ENCODE results near the gene KCNT2. TPM values are rescaled to one million over a fixed set of nuclear protein-coding genes. Genes with fewer than 3 reads are reported as not detected.

The KCNT2 gene
- total RNA-seq, 5 donors from 2014 or later (not counting 1 experiment from before 2014, with no cell fraction given), result 0.07 TPM; not detected in 4

DNA sequence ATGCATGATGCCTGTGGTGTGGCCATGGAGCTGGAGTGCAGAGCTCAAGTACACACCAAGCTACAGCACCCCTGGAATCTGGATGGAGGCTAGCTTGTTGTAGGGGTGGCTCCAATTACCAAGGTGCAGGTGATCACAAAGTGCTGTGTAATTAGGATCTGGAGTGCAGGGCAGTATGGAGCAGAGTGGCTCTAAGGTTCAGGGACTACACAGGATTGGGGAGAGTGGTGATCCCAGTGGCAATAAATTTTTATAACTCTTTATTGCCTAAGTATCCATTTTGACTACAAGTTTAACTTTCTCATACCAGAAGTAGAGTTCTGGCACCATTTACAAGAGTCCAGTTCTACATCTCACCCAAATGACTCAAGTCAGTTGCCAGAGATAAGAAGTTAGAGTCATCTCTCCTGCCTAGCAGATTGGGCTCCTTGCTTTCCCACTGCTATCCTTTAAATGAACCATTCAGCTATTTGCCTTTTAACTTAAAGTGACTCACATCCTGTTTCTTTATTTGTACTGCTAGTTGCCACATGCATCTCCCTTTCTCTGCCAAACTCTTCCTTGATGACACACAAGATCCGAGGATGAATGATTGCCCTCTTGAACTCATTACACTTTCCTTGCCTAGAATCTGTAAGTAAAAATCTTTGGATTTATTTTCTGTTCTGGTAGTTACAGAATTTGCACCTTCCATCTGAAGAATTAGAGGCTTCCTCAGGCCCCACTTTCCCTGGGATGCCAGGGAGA is 427.2 kb downstream of the KCNT2 start:
- H3K27ac Mint-ChIP-seq, result no peak overlapping the region
- Histone ChIP-seq H3K4me3 (ENCODE audit: control insufficient read depth in 1 of 2, extremely low read depth in 1 of 2, low read length in 1 of 2) (no peak overlapping the region), H3K27ac (ENCODE audit: low read length) (no peak overlapping the region), H3K9me3 (no peaks in the 10 kb centered on the region), H3K36me3 (ENCODE audit: control insufficient read depth in 2 of 2, extremely low read depth in 1 of 2, insufficient read depth in 1 of 2, low read length in 1 of 2) (no peaks in the 10 kb centered on the region), H3K4me1 (ENCODE audit: control insufficient read depth in 1 of 2, extremely low read depth in 1 of 2, insufficient read depth in 2 of 2, low read length in 2 of 2) (no peaks in the 10 kb centered on the region), H3K27me3 (replicated peaks in 1 of 2; ENCODE audit: control insufficient read depth in 2 of 2, extremely low read depth in 1 of 2, insufficient read depth in 2 of 2, low read length in 1 of 2) (no peaks in the 10 kb centered on the region)
- no CpG with 5 or more reads among the region's 1 CpG for WGBS (ENCODE audit: insufficient coverage)
- H3K9me3 Mint-ChIP-seq, result peaks cover 0 to 7% (median 0%) of the 10 kb centered on the region in 3 donors
- DNase-seq (no peak), ATAC-seq (replicated peaks in 1 of 4) (no peak)
- CTCF ChIA-PET, result no interaction called here
- H3K27me3 Mint-ChIP-seq, result no peaks in the 10 kb centered on the region
- POLR2A ChIA-PET, result interaction anchor here in 1 of 2 donors (0.6 kb wide), 1 partner anchor 541 kb away, joined by 3 read pairs; no protein-coding TSS in a partner anchor
- no peaks in the 10 kb centered on the region for H3K36me3 Mint-ChIP-seq
- H3K4me1 Mint-ChIP-seq, result no peaks in the 10 kb centered on the region
- H3K4me3 Mint-ChIP-seq, result no peak overlapping the region

DNA sequence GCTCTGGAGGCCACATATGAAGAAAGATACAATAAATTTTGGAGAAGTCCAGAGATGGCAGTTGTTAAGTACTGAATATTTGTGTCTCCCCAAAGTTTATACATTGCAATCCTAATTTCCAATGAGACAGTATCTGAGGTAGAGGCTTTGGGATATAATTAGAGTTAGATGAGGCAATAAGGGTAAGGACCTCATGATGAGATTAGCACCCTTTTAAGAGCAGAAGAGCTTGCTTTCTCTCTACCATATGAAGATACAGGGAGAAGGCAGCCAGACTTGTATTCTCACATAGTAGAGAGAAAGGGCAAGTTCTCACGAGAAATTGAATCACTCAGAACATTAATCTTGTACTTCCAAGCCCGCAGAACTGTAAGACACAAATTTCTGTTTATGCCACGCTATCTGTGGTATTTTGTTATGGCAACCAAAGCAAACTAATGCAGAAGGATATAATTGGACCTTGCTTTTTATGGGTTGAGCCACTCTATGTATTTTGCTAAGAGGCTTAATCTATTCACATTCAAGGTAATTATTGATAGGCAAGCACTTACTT is 430.1 kb downstream of the KCNT2 start:
- DNase-seq, result no peak
- no CpG with 5 or more reads among the region's 3 CpGs for WGBS (ENCODE audit: insufficient coverage)
- no peaks in the 10 kb centered on the region for H3K27me3 Mint-ChIP-seq
- peaks cover 0 to 5% (median 0%) of the 10 kb centered on the region in 3 donors for H3K9me3 Mint-ChIP-seq
- no peaks in the 10 kb centered on the region for H3K9me3 ChIP-seq
- POLR2A ChIA-PET, result no interaction called here
- H3K27me3 ChIP-seq (replicated peaks in 1 of 2; ENCODE audit: control insufficient read depth in 2 of 2, extremely low read depth in 1 of 2, insufficient read depth in 2 of 2, low read length in 1 of 2), result no peaks in the 10 kb centered on the region
- no peaks in the 10 kb centered on the region for H3K36me3 ChIP-seq (ENCODE audit: control insufficient read depth in 2 of 2, extremely low read depth in 1 of 2, insufficient read depth in 1 of 2, low read length in 1 of 2)
- no peaks in the 10 kb centered on the region for H3K4me1 ChIP-seq (ENCODE audit: control insufficient read depth in 1 of 2, extremely low read depth in 1 of 2, insufficient read depth in 2 of 2, low read length in 2 of 2)
- no peak overlapping the region for H3K4me3 Mint-ChIP-seq
- H3K27ac Mint-ChIP-seq, result no peak overlapping the region
- no peak overlapping the region for H3K27ac ChIP-seq (ENCODE audit: low read length)
- H3K4me3 ChIP-seq (ENCODE audit: control insufficient read depth in 1 of 2, extremely low read depth in 1 of 2, low read length in 1 of 2), result no peak overlapping the region
- CTCF ChIA-PET, result no interaction called here
- no peaks in the 10 kb centered on the region for H3K36me3 Mint-ChIP-seq
- ATAC-seq (replicated peaks in 1 of 4), result no peak
- H3K4me1 Mint-ChIP-seq, result no peaks in the 10 kb centered on the region

Other genes starting within 250 kb of the KCNT2 start
- gene CFH, start 43.6 kb upstream of the KCNT2 start, total RNA-seq, result 10 to 100 TPM in 1 of 5 donors, 1 to 10 TPM in 4; 2.0 to 11.8 (median 6.0) TPM
- not detected for gene CFHR3, start 166.4 kb upstream of the KCNT2 start, total RNA-seq
- 1 to 10 TPM in 1 of 5 donors, under 1 TPM in 1, not detected in 3; 0.41 to 1.3 TPM for gene CFHR1, start 211.3 kb upstream of the KCNT2 start, total RNA-seq

Measured in T-cell (primary cell).